HEK293T (cell line): ENCODE measurements around the gene FABP3.

Experiments used
- CTBP1 ChIP-seq: fragments of 450-650 bp; IDR thresholded peaks from 2 replicates; pipeline ENCODE4 v1.6.1; 2016; ENCODE audit warnings: borderline replicate concordance
- HDGF ChIP-seq: fragments of 450-650 bp; IDR thresholded peaks from 2 replicates; pipeline ENCODE4 v1.6.1; 2017; ENCODE audit warnings: antibody characterized with exemption, borderline replicate concordance
- NFRKB ChIP-seq: fragments of 450-650 bp; IDR thresholded peaks from 2 replicates; pipeline ENCODE4 v1.6.1; 2016; ENCODE audit warnings: mild to moderate bottlenecking, moderate library complexity
- SP1 ChIP-seq: fragments of 450-650 bp; IDR thresholded peaks from 2 replicates; pipeline ENCODE4 v1.6.1; 2017
- SUZ12 ChIP-seq: fragments of 450-650 bp; IDR thresholded peaks from 2 replicates; pipeline ENCODE4 v1.6.1; 2016; ENCODE audit warnings: mild to moderate bottlenecking

DNA sequence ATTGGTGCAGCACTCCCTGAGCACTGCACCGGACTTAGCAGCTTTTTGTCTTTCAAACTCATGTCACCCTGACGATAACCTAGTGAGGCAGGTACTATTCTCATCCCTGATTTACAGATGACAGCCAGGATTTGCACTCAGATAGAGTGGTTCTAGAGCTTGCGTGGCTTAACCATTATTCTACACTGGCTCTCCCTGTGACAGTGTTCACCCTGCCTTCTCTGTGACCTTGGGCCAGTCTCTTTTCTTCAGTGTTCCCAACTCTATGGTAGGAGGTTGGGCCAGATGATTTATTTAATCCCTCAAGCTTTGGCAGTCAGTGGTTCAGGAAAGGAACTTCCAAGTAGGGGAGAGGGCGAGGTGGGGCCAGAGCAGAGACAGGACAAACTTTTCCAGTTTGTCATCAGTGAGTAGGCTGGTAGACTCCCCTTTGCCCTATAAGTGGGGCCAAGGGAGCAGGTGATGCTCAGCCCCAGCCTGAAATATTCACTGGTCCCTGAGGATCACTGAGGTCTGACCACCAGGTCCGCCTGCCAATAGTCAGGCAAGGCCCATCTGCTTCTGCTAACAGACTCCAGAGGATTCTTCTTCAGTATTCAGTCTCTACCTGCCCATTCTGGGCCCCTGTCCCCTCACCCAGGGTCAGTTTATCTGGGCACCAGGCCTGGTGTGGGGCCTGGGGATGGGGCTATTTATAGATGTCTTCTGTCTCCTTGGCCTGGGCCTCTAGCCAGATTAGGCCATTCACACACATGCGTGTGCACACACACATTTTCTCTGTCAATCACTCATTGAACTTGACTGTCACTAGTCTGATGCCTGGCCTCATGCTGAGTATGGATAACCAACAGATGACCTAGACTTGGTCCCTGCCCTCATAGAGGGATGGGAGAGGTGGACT, 8.8 kb upstream of the FABP3 start:
- no peak for TF ChIP-seq SUZ12
- TF ChIP-seq SP1: no peak
- TF ChIP-seq CTBP1: no peak
- TF ChIP-seq NFRKB: no peak
- TF ChIP-seq HDGF: no peak
